ENCODE measurements around the gene RAP1GAP. TPM values are rescaled to one million over a fixed set of nuclear protein-coding genes. Genes with fewer than 3 reads are reported as not detected.
A peak's percentile ranks its signal among the peaks of the same experiment; 100 is the strongest.

The RAP1GAP gene
- total and polyA plus RNA-seq, 4 donors = 8.6 to 23.1 (median 11.3) TPM

DNA sequence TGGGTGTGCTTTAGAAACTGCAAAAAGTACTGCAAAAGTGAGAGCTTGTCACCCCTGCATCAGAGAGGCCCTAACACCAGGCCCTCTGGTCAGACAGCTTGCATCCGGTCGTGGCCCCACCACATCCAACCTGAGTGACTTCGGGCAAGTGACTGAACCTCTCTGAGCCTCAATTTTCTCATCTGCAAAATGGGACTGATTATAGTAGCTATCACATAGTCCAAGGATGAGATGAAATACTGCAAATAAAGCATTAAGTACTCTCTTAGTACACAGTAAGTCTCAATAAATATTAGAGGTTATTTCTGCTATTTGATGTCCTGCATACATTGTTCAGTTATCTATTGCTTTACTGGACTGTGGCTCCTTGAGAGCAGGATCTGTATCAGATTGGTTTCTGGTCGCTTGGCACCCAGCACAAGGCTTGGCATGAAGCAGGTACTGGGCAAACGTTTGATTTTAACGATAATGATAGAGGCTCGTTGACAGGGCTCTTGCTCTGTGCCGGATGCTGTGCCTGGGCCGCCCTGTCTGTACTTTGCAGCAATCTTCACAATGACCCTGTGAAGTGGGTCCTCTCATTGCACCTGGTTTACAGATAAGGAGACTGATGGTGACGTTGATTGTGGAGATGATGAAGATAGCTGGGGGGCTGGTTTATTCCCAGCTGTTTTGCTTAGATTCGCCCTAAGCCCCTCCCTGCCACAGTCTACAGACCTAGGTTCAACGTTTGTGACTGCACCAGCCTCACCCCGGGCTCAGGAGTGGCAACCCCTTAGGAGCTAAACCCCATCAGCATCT, 43.6 kb downstream of the RAP1GAP start:
- DNase-seq (ENCODE audit: low spot score) = no peak
- Histone ChIP-seq H3K4me1 (ENCODE audit: control insufficient read depth in 4 of 4, insufficient read depth in 4 of 4, low read length in 3 of 4) (peaks cover 18 to 43% (median 40%) of the 10 kb centered on the region in 4 donors), H3K9me3 (ENCODE audit: control insufficient read depth in 4 of 4, low read length in 3 of 4) (no peaks in the 10 kb centered on the region), H3K36me3 (ENCODE audit: control insufficient read depth in 4 of 4, insufficient read depth in 3 of 4, low read depth in 1 of 4, low read length in 3 of 4) (no peaks in the 10 kb centered on the region), H3K9ac (ENCODE audit: low read depth in 1 of 2, low read length in 2 of 2) (no peak overlapping the region), H3K27ac (ENCODE audit: low read depth in 1 of 2, low read length in 2 of 2) (no peak overlapping the region), H3K27me3 (ENCODE audit: control insufficient read depth in 4 of 4, insufficient read depth in 4 of 4, low read length in 3 of 4) (no peaks in the 10 kb centered on the region), H3K4me3 (ENCODE audit: low read depth in 1 of 3, low read length in 3 of 3) (no peak overlapping the region)
- TF ChIP-seq EGR1 (IDR thresholded peaks at IDR 0.05; ENCODE audit: low read depth in 2 of 2) (no peak), FOXA1 (IDR thresholded peaks at IDR 0.05) (no peak), FOXA2 (IDR thresholded peaks at IDR 0.05) (no peak)
- 76% methylated on average over 13 of the region's 13 CpGs for WGBS

DNA sequence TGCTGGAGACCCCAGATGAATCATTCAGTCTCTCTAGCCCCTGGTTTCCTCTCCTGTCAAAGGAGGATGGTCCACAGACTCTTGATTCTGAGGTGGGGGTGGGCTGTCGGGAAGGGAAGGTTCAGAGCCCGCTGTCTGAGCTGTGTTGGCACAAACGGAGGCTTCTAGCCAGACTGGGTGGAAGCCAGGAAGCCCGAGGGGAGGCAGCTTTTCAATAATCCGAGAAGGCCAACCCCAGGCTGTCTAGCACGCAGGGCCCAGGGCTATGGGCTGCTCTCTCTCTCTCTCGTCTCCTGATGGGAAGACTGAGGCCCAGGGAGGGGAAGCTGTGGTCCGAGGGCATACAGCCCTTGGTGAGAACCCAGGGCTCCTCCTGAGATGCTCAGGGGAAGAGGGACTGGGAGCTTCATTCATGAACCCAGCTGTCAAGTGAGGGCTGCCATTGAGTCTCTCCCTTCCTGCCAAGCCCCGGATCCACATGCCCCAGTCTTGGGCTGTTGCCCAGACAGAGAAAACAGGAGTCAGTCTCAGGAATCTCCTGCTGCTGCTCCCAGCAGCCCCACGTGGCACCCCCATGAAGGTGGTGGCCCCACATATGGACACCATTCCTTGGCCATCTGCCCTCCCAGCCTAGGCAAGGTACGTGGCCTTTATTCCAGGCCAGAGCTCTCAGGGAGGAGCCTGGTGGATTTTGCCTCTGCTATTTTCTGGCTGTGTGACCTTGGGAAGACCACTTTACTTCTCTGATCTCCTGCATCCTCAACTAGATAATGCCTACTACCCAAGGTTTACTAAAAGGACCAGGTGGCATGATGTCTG, 44.4 kb downstream of the RAP1GAP start:
- DNase-seq (ENCODE audit: low spot score) = no peak
- Histone ChIP-seq H3K27me3 (ENCODE audit: control insufficient read depth in 4 of 4, insufficient read depth in 4 of 4, low read length in 3 of 4) (no peaks in the 10 kb centered on the region), H3K9ac (ENCODE audit: low read depth in 1 of 2, low read length in 2 of 2) (no peak overlapping the region), H3K4me1 (ENCODE audit: control insufficient read depth in 4 of 4, insufficient read depth in 4 of 4, low read length in 3 of 4) (peaks cover 21 to 49% (median 46%) of the 10 kb centered on the region in 4 donors), H3K36me3 (ENCODE audit: control insufficient read depth in 4 of 4, insufficient read depth in 3 of 4, low read depth in 1 of 4, low read length in 3 of 4) (no peaks in the 10 kb centered on the region), H3K4me3 (ENCODE audit: low read depth in 1 of 3, low read length in 3 of 3) (no peak overlapping the region), H3K9me3 (ENCODE audit: control insufficient read depth in 4 of 4, low read length in 3 of 4) (no peaks in the 10 kb centered on the region), H3K27ac (ENCODE audit: low read depth in 1 of 2, low read length in 2 of 2) (peak overlapping the region; percentile 78 to 91)
- 51% methylated on average over 11 of the region's 11 CpGs for WGBS
- TF ChIP-seq GABPA (IDR thresholded peaks at IDR 0.05 in 1 of 2, conservative IDR thresholded peaks at IDR 0.05 in 1 of 2) (no peak), YY1 (IDR thresholded peaks at IDR 0.05) (no peak), RAD21 (IDR thresholded peaks at IDR 0.05) (no peak), NR2F2 (IDR thresholded peaks at IDR 0.05) (no peak), TAF1 (conservative IDR thresholded peaks at IDR 0.05) (no peak), FOXA1 (IDR thresholded peaks at IDR 0.05) (no peak), MAX (IDR thresholded peaks at IDR 0.05) (no peak), FOXA2 (IDR thresholded peaks at IDR 0.05) (no peak), EGR1 (IDR thresholded peaks at IDR 0.05; ENCODE audit: low read depth in 2 of 2) (no peak), SP1 (IDR thresholded peaks at IDR 0.05) (no peak), JUND (IDR thresholded peaks at IDR 0.05) (no peak), RXRA (IDR thresholded peaks at IDR 0.05) (no peak), HNF4A (conservative IDR thresholded peaks at IDR 0.05) (no peak), HNF4G (IDR thresholded peaks at IDR 0.05) (no peak), ATF3 (IDR thresholded peaks at IDR 0.05) (no peak)
- TF ChIP-seq, protein P1, sequence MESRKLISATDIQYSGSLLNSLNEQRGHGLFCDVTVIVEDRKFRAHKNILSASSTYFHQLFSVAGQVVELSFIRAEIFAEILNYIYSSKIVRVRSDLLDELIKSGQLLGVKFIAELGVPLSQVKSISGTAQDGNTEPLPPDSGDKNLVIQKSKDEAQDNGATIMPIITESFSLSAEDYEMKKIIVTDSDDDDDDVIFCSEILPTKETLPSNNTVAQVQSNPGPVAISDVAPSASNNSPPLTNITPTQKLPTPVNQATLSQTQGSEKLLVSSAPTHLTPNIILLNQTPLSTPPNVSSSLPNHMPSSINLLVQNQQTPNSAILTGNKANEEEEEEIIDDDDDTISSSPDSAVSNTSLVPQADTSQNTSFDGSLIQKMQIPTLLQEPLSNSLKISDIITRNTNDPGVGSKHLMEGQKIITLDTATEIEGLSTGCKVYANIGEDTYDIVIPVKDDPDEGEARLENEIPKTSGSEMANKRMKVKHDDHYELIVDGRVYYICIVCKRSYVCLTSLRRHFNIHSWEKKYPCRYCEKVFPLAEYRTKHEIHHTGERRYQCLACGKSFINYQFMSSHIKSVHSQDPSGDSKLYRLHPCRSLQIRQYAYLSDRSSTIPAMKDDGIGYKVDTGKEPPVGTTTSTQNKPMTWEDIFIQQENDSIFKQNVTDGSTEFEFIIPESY (IDR thresholded peaks at IDR 0.05) = no peak
- TF ChIP-seq, protein P2, sequence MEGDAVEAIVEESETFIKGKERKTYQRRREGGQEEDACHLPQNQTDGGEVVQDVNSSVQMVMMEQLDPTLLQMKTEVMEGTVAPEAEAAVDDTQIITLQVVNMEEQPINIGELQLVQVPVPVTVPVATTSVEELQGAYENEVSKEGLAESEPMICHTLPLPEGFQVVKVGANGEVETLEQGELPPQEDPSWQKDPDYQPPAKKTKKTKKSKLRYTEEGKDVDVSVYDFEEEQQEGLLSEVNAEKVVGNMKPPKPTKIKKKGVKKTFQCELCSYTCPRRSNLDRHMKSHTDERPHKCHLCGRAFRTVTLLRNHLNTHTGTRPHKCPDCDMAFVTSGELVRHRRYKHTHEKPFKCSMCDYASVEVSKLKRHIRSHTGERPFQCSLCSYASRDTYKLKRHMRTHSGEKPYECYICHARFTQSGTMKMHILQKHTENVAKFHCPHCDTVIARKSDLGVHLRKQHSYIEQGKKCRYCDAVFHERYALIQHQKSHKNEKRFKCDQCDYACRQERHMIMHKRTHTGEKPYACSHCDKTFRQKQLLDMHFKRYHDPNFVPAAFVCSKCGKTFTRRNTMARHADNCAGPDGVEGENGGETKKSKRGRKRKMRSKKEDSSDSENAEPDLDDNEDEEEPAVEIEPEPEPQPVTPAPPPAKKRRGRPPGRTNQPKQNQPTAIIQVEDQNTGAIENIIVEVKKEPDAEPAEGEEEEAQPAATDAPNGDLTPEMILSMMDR (IDR thresholded peaks at IDR 0.05; ENCODE audit: low read depth, low read length, missing input control) = no peak
- TF ChIP-seq, protein P3, sequence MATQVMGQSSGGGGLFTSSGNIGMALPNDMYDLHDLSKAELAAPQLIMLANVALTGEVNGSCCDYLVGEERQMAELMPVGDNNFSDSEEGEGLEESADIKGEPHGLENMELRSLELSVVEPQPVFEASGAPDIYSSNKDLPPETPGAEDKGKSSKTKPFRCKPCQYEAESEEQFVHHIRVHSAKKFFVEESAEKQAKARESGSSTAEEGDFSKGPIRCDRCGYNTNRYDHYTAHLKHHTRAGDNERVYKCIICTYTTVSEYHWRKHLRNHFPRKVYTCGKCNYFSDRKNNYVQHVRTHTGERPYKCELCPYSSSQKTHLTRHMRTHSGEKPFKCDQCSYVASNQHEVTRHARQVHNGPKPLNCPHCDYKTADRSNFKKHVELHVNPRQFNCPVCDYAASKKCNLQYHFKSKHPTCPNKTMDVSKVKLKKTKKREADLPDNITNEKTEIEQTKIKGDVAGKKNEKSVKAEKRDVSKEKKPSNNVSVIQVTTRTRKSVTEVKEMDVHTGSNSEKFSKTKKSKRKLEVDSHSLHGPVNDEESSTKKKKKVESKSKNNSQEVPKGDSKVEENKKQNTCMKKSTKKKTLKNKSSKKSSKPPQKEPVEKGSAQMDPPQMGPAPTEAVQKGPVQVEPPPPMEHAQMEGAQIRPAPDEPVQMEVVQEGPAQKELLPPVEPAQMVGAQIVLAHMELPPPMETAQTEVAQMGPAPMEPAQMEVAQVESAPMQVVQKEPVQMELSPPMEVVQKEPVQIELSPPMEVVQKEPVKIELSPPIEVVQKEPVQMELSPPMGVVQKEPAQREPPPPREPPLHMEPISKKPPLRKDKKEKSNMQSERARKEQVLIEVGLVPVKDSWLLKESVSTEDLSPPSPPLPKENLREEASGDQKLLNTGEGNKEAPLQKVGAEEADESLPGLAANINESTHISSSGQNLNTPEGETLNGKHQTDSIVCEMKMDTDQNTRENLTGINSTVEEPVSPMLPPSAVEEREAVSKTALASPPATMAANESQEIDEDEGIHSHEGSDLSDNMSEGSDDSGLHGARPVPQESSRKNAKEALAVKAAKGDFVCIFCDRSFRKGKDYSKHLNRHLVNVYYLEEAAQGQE (IDR thresholded peaks at IDR 0.05) = no peak

Data from liver (tissue), 9 donors.